Stimulated activated naive B cell treated with anti-CD40 and anti-IgM and Interleukin-4, amounts not matched to agents 10 μg/mL and 1 μg/mL and 100 μg/mL, for 72 hours (primary cell): Measurements from ENCODE around the gene PAK6.

ENCODE experiments used
- ATAC-seq, 2 donors: fragments of 150-1000 bp; cut with Tn5 transposase; replicated peaks; 2 replicates each; pipeline ENCODE4 v1.10.0; 2021; ENCODE audit warnings: moderate library complexity in 1 of 2
- DNase-seq: peaks from one replicate; pipeline ENCODE4 v3.0.0; 2021
- H3K27ac Mint-ChIP-seq: one replicate; pipeline ENCODE4 v1.8.0; 2022; ENCODE audit warnings: mild to moderate bottlenecking, mixed read lengths
- H3K27me3 Mint-ChIP-seq, 2 donors: one replicate each; pipeline ENCODE4 v1.8.0; 2022; ENCODE audit warnings: mixed read lengths in 2 of 2
- H3K36me3 Mint-ChIP-seq, 2 donors: one replicate each; pipeline ENCODE4 v1.8.0; 2022; ENCODE audit warnings: mixed read lengths in 2 of 2, mild to moderate bottlenecking in 1 of 2
- H3K4me1 Mint-ChIP-seq, 2 donors: one replicate each; pipeline ENCODE4 v1.8.0; 2022; ENCODE audit warnings: mixed read lengths in 2 of 2, mild to moderate bottlenecking in 1 of 2
- H3K4me3 Mint-ChIP-seq, 2 donors: one replicate each; pipeline ENCODE4 v1.8.0; 2022; ENCODE audit warnings: mild to moderate bottlenecking in 2 of 2, mixed read lengths in 2 of 2, moderate library complexity in 1 of 2
- H3K9me3 Mint-ChIP-seq, 2 donors: one replicate each; pipeline ENCODE4 v1.8.0; 2022; ENCODE audit warnings: mixed read lengths in 2 of 2, mild to moderate bottlenecking in 1 of 2

The PAK6 gene

GRCh38 chr15:40272485-40273056 lies 33.7 kb downstream of the PAK6 start:
- Mint-ChIP-seq H3K4me1 (peaks cover 16 to 26% of the 10 kb centered on the region in 2 donors), H3K36me3 (no peaks in the 10 kb centered on the region), H3K4me3 (no peak overlapping the region), H3K27me3 (peaks cover 3 to 19% of the 10 kb centered on the region in 2 donors), H3K27ac (no peak overlapping the region), H3K9me3 (no peaks in the 10 kb centered on the region)
- DNase-seq (no peak), ATAC-seq (peak in 1 of 2 donors; percentile 27)

- Mint-ChIP-seq H3K36me3 (no peaks in the 10 kb centered on the region), H3K27ac (no peak overlapping the region), H3K9me3 (no peaks in the 10 kb centered on the region), H3K4me3 (no peak overlapping the region), H3K4me1 (peaks cover 20 to 27% of the 10 kb centered on the region in 2 donors), H3K27me3 (peaks cover 12 to 25% of the 10 kb centered on the region in 2 donors)
- ATAC-seq (no peak), DNase-seq (no peak)
Measured at GRCh38 chr15:40273428-40273827, 34.6 kb downstream of the PAK6 start.

GRCh38 chr15:40274350-40275274 lies 35.7 kb downstream of the PAK6 start:
- peaks cover 18 to 37% of the 10 kb centered on the region in 2 donors for H3K27me3 Mint-ChIP-seq
- no peaks in the 10 kb centered on the region for H3K36me3 Mint-ChIP-seq
- DNase-seq, result peak; percentile 78
- no peak overlapping the region for H3K4me3 Mint-ChIP-seq
- ATAC-seq, result peak; percentile 66 to 70
- no peaks in the 10 kb centered on the region for H3K9me3 Mint-ChIP-seq
- no peak overlapping the region for H3K27ac Mint-ChIP-seq
- peaks cover 20 to 27% of the 10 kb centered on the region in 2 donors for H3K4me1 Mint-ChIP-seq

- Mint-ChIP-seq H3K4me3 (no peak overlapping the region), H3K27me3 (peaks cover 22 to 45% of the 10 kb centered on the region in 2 donors), H3K27ac (no peak overlapping the region), H3K4me1 (peaks cover 20 to 27% of the 10 kb centered on the region in 2 donors), H3K36me3 (no peaks in the 10 kb centered on the region), H3K9me3 (no peaks in the 10 kb centered on the region)
- no peak for ATAC-seq
- DNase-seq, result no peak
Measured at GRCh38 chr15:40275523-40275922, 36.7 kb downstream of the PAK6 start.

- Mint-ChIP-seq H3K27me3 (peaks cover 26 to 49% of the 10 kb centered on the region in 2 donors), H3K9me3 (no peaks in the 10 kb centered on the region), H3K4me1 (peaks cover 20 to 29% of the 10 kb centered on the region in 2 donors), H3K36me3 (no peaks in the 10 kb centered on the region), H3K4me3 (no peak overlapping the region), H3K27ac (peak overlapping the region; percentile 37)
- ATAC-seq (no peak), DNase-seq (no peak)
Measured at GRCh38 chr15:40275954-40276353, 37.1 kb downstream of the PAK6 start.

- no peak overlapping the region for H3K27ac Mint-ChIP-seq
- H3K27me3 Mint-ChIP-seq, result peaks cover 29 to 55% of the 10 kb centered on the region in 2 donors
- no peaks in the 10 kb centered on the region for H3K9me3 Mint-ChIP-seq
- H3K36me3 Mint-ChIP-seq, result no peaks in the 10 kb centered on the region
- no peak for DNase-seq
- H3K4me3 Mint-ChIP-seq, result no peak overlapping the region
- ATAC-seq, result no peak
- H3K4me1 Mint-ChIP-seq, result peaks cover 22 to 33% of the 10 kb centered on the region in 2 donors
Measured at GRCh38 chr15:40276927-40277326, 38.1 kb downstream of the PAK6 start.

GRCh38 chr15:40277471-40277870 lies 38.6 kb downstream of the PAK6 start:
- H3K4me1 Mint-ChIP-seq, result peaks cover 22 to 33% of the 10 kb centered on the region in 2 donors
- no peaks in the 10 kb centered on the region for H3K36me3 Mint-ChIP-seq
- DNase-seq (no peak), ATAC-seq (no peak)
- H3K9me3 Mint-ChIP-seq, result no peaks in the 10 kb centered on the region
- no peak overlapping the region for H3K4me3 Mint-ChIP-seq
- peaks cover 29 to 55% of the 10 kb centered on the region in 2 donors for H3K27me3 Mint-ChIP-seq
- H3K27ac Mint-ChIP-seq, result peak overlapping the region; percentile 6

- H3K36me3 Mint-ChIP-seq, result peaks cover 0 to 1% of the 10 kb centered on the region in 2 donors
- no peak overlapping the region for H3K4me3 Mint-ChIP-seq
- H3K27ac Mint-ChIP-seq, result no peak overlapping the region
- no peak for ATAC-seq
- peaks cover 22 to 38% of the 10 kb centered on the region in 2 donors for H3K4me1 Mint-ChIP-seq
- DNase-seq, result no peak
- H3K9me3 Mint-ChIP-seq, result no peaks in the 10 kb centered on the region
- H3K27me3 Mint-ChIP-seq, result peaks cover 29 to 55% of the 10 kb centered on the region in 2 donors
Measured at GRCh38 chr15:40278026-40278425, 39.2 kb downstream of the PAK6 start.

- Mint-ChIP-seq H3K9me3 (no peaks in the 10 kb centered on the region), H3K27ac (no peak overlapping the region), H3K36me3 (peaks cover 0 to 2% of the 10 kb centered on the region in 2 donors), H3K4me3 (no peak overlapping the region), H3K27me3 (peaks cover 29 to 55% of the 10 kb centered on the region in 2 donors), H3K4me1 (peaks cover 24 to 43% of the 10 kb centered on the region in 2 donors)
- peak; percentile 46 for DNase-seq
- peak; percentile 30 to 38 for ATAC-seq
Measured at GRCh38 chr15:40279437-40280141, 40.7 kb downstream of the PAK6 start.

- no peak for DNase-seq
- no peak for ATAC-seq
- peaks cover 0 to 2% of the 10 kb centered on the region in 2 donors for H3K36me3 Mint-ChIP-seq
- H3K4me3 Mint-ChIP-seq, result peak overlapping the region in 1 of 2 donors; percentile 71
- no peaks in the 10 kb centered on the region for H3K9me3 Mint-ChIP-seq
- peaks cover 23 to 45% of the 10 kb centered on the region in 2 donors for H3K4me1 Mint-ChIP-seq
- H3K27ac Mint-ChIP-seq, result no peak overlapping the region
- peaks cover 29 to 55% of the 10 kb centered on the region in 2 donors for H3K27me3 Mint-ChIP-seq
Measured at GRCh38 chr15:40280260-40281056, 41.6 kb downstream of the PAK6 start.

- Mint-ChIP-seq H3K36me3 (peaks cover 0 to 2% of the 10 kb centered on the region in 2 donors), H3K9me3 (no peaks in the 10 kb centered on the region), H3K4me3 (peak overlapping the region in 1 of 2 donors; percentile 71), H3K27ac (no peak overlapping the region), H3K4me1 (peaks cover 23 to 46% of the 10 kb centered on the region in 2 donors), H3K27me3 (peaks cover 29 to 49% of the 10 kb centered on the region in 2 donors)
- DNase-seq (no peak), ATAC-seq (no peak)
Measured at GRCh38 chr15:40281057-40281800, 42.4 kb downstream of the PAK6 start.

GRCh38 chr15:40281801-40282146 lies 42.9 kb downstream of the PAK6 start:
- Mint-ChIP-seq H3K36me3 (peaks cover 0 to 2% of the 10 kb centered on the region in 2 donors), H3K27me3 (peaks cover 29 to 44% of the 10 kb centered on the region in 2 donors), H3K9me3 (no peaks in the 10 kb centered on the region), H3K4me1 (peaks cover 20 to 40% of the 10 kb centered on the region in 2 donors), H3K27ac (no peak overlapping the region), H3K4me3 (no peak overlapping the region)
- DNase-seq (no peak), ATAC-seq (no peak)
